Thoracic aorta (tissue), 2 donors: ENCODE data around the gene LCMT1. TPM values are rescaled to one million over a fixed set of nuclear protein-coding genes. Genes with fewer than 3 reads are reported as not detected.
"Not testable (repeated sequence)": the region's sequence is repeated elsewhere in the genome, so short reads cannot be mapped to it uniquely, and the experiment has no call there.

ENCODE experiments used
- ATAC-seq: fragments of 150-250 bp; one replicate; pipeline ENCODE4 v1.8.0; 2017; ENCODE audit warnings: low read depth; ENCODE audit not compliant: insufficient number of reproducible peaks, low FRiP score
- DNase-seq: peaks from one replicate; pipeline ENCODE4 v3.0.0-alpha.2; 2020; ENCODE audit warnings: low spot score
- H3K27ac ChIP-seq, 2 donors: fragments of 200-600 bp; sonication (generic); 1 replicate in 1 of 2; 2 replicates in 1 of 2; pipeline ENCODE4 v1.5.1; 2016; ENCODE audit warnings: mild to moderate bottlenecking in 2 of 2, moderate library complexity in 2 of 2
- H3K27me3 ChIP-seq: fragments of 200-600 bp; sonication (generic); replicated peaks from 2 replicates; pipeline ENCODE4 v1.6.0; 2016; ENCODE audit warnings: mild to moderate bottlenecking; ENCODE audit not compliant: insufficient read depth
- H3K36me3 ChIP-seq: fragments of 200-600 bp; sonication (generic); one replicate; pipeline ENCODE4 v1.5.1; 2016
- H3K4me1 ChIP-seq, 2 donors: fragments of 200-600 bp; sonication (generic); 1 replicate in 1 of 2; 2 replicates in 1 of 2; pipeline versions ENCODE4 v1.5.1 to v1.6.0; 2016; ENCODE audit warnings: low read depth in 2 of 2, mild to moderate bottlenecking in 1 of 2; ENCODE audit not compliant: control insufficient read depth in 1 of 2
- H3K4me3 ChIP-seq: fragments of 200-600 bp; sonication (generic); 2 replicates; pipeline ENCODE4 v1.5.1; 2016; ENCODE audit warnings: mild to moderate bottlenecking
- H3K9me3 ChIP-seq: fragments of 200-600 bp; sonication (generic); 2 replicates; pipeline ENCODE4 v1.5.1; 2016
- CTCF ChIP-seq: fragments of 200-600 bp; sonication (generic); IDR thresholded peaks from one replicate; pipeline ENCODE4 v1.5.1; 2019; ENCODE audit warnings: antibody characterized with exemption
- total RNA-seq, 2 donors: library from RNA; depleted of rRNA; stranded (reverse); fragments of >200 nt; gene quantifications; one replicate each; pipeline versions ENCODE4 v1.1.0 to v1.2.3, GENCODE V29; 2016

Gene LCMT1
- total RNA-seq, result 10 to 100 TPM; 31.0 to 42.5 TPM

- H3K27me3 ChIP-seq, result no peaks in the 10 kb centered on the region
- H3K36me3 ChIP-seq, result no peaks in the 10 kb centered on the region
- H3K27ac ChIP-seq, result peak within 1 kb of the TSS; percentile 78 to 82
- ATAC-seq, result peak; percentile 88
- no peak for TF ChIP-seq CTCF
- peak; percentile 88 for DNase-seq
- no peaks in the 10 kb centered on the region for H3K9me3 ChIP-seq
- H3K4me3 ChIP-seq, result peak within 1 kb of the TSS; percentile 86
- peaks cover 13 to 47% of the 10 kb centered on the region in 2 donors for H3K4me1 ChIP-seq
These were observed at the start of gene LCMT1 for GRCh38 chr16:25111403-25112166. LCMT1 (plus strand) TSS chr16:25111742; CDS start chr16:25111884, 142 bp downstream.

GRCh38 chr16:25063102-25063501 is 48.4 kb upstream of the LCMT1 start:
- Histone ChIP-seq H3K27me3 (no peaks in the 10 kb centered on the region), H3K4me1 (peaks cover 0 to 12% of the 10 kb centered on the region in 2 donors), H3K4me3 (no peak overlapping the region), H3K36me3 (no peaks in the 10 kb centered on the region), H3K27ac (no peak overlapping the region), H3K9me3 (no peaks in the 10 kb centered on the region)
- no peak for DNase-seq
- ATAC-seq, result no peak
- TF ChIP-seq CTCF, result no peak

GRCh38 chr16:25063865-25064264 is 47.7 kb upstream of the LCMT1 start:
- Histone ChIP-seq H3K36me3 (no peaks in the 10 kb centered on the region), H3K9me3 (no peaks in the 10 kb centered on the region), H3K27ac (no peak overlapping the region), H3K27me3 (no peaks in the 10 kb centered on the region), H3K4me3 (no peak overlapping the region), H3K4me1 (peaks cover 0 to 18% of the 10 kb centered on the region in 2 donors)
- DNase-seq (no peak), ATAC-seq (no peak)
- no peak for TF ChIP-seq CTCF

GRCh38 chr16:25064281-25064680 is 47.3 kb upstream of the LCMT1 start:
- H3K4me1 ChIP-seq, result peaks cover 0 to 18% of the 10 kb centered on the region in 2 donors
- not testable (repeated sequence) for H3K27ac ChIP-seq, H3K27me3 ChIP-seq

GRCh38 chr16:25064937-25065336 is 46.6 kb upstream of the LCMT1 start:
- ATAC-seq (no peak), DNase-seq (no peak)
- H3K27me3 ChIP-seq, result no peaks in the 10 kb centered on the region
- no peak overlapping the region for H3K4me3 ChIP-seq
- no peaks in the 10 kb centered on the region for H3K9me3 ChIP-seq
- TF ChIP-seq CTCF, result no peak
- no peak overlapping the region for H3K27ac ChIP-seq
- no peaks in the 10 kb centered on the region for H3K36me3 ChIP-seq
- H3K4me1 ChIP-seq, result peaks cover 0 to 18% of the 10 kb centered on the region in 2 donors

More at GRCh38 chr16:25064281-25064680, 47.3 kb upstream of the LCMT1 start:
- H3K9me3 ChIP-seq, H3K4me3 ChIP-seq, H3K36me3 ChIP-seq, DNase-seq, ATAC-seq: not testable (repeated sequence)
